Measurements from ENCODE around the gene KRTAP5-10.
"Not testable (repeated sequence)": the region's sequence is repeated elsewhere in the genome, so short reads cannot be mapped to it uniquely, and the experiment has no call there.

DNA sequence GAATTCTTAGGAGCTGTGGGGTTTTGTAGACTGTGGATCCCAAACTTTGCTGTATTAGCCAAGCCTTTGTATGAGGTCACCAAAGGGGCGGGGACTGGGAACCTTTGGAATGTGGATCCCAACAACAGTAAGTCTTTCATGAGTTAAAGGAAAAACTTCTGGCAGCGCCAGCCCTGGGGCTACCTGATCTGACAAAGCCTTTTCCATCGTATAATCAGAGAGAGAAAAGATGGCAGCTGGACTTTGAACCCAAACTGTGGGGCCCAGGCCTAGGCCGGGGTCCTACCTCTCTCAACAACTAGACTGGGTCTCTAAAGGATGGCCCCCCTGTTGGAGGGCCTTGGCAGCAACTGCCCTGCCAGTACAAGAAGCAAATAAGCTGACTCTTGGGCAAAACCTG lies 23.0 kb downstream of the KRTAP5-10 start:
- not testable (repeated sequence) for TF ChIP-seq SMC3 (IDR thresholded peaks at IDR 0.05); BCL3 (IDR thresholded peaks at IDR 0.05); RCOR1 (IDR thresholded peaks at IDR 0.05; ENCODE audit: low read depth, low read length); MAFK (IDR thresholded peaks at IDR 0.05; ENCODE audit: partially characterized antibody); NR3C1 (IDR thresholded peaks at IDR 0.05); CTCF (IDR thresholded peaks at IDR 0.05)
